ENCODE results near the gene VWA7. TPM values are rescaled to one million over a fixed set of nuclear protein-coding genes. Genes with fewer than 3 reads are reported as not detected.
A peak's percentile ranks its signal among the peaks of the same experiment; 100 is the strongest.

VWA7 gene
- total RNA-seq, 4 donors from 2014 or later = 0.22 to 0.80 (median 0.58) TPM

DNA sequence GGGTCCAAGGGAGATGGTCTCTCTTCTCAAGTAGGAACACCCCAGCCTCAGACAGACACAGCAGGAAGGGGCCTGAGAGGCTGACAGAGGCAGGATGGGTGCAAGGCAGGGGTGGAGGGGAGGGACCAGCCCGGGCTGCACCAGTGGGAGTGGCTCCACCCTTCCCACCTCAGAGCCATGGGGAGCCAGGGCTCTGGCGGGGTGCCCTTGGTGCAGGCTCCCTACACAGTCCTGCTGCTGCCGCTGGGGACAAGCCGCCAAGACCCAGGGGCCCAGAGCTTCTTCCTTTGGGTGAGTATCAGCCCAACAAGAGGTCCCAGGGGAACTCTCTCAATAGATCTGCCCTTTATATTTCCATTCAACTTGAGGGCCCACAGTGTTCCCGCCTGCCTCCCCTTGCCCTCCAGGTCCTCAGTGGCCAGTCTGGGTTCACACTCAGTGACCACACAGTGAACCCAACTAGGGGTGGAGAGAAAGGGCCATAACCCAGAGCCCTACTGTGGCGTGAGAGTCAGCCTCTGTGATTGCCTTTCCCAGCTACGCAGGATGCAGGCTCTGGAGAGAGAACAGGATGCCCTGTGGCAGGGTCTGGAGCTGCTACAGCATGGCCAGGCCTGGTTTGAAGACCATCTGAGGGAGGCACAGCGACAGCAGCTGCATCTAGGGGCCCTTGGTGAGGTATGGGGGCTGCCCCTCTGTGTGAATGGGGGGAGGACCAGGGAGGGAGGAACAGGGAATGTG is 14.1 kb downstream of the VWA7 start:
- peak overlapping the region in 2 of 4 donors; percentile 33 to 49 for H3K27ac ChIP-seq

GRCh38 chr6:31762356-31762755 is 14.8 kb downstream of the VWA7 start, which contains the start of gene SAPCD1:
Gene SAPCD1 (plus strand): TSS chr6:31762656. CDS start chr6:31763055, 399 bp downstream.
- WGBS, 2 donors = 67 to 77% methylated on average over 4 of the region's 4 CpGs
- TF ChIP-seq CTCF (IDR thresholded peaks at IDR 0.05) (no peak), POLR2A (IDR thresholded peaks at IDR 0.05) (no peak)
- intact Hi-C loops (cut with DNase I) = no loop called here
- Histone ChIP-seq H3K4me1 (peaks cover 0 to 28% (median 3%) of the 10 kb centered on the region in 3 donors), H3K36me3 (peaks cover 0 to 22% (median 0%) of the 10 kb centered on the region in 3 donors), H3K27ac (peak within 1 kb of the TSS in 2 of 4 donors; percentile 33 to 49), H3K4me3 (no peak within 1 kb of the TSS), H3K27me3 (no peaks in the 10 kb centered on the region), H3K9me3 (no peaks in the 10 kb centered on the region)
- DNase-seq = no peak

More for the DNA sequence above, 14.1 kb downstream of the VWA7 start:
- H3K4me1 ChIP-seq = peaks cover 0 to 28% (median 3%) of the 10 kb centered on the region in 3 donors
- no peaks in the 10 kb centered on the region for H3K27me3 ChIP-seq
- no peak for TF ChIP-seq CTCF (IDR thresholded peaks at IDR 0.05)
- TF ChIP-seq POLR2A (IDR thresholded peaks at IDR 0.05) = no peak
- WGBS, 2 donors = 62 to 78% methylated on average over 2 to 4 of the region's 8 CpGs
- H3K36me3 ChIP-seq = peaks cover 0 to 22% (median 0%) of the 10 kb centered on the region in 3 donors
- H3K9me3 ChIP-seq = no peaks in the 10 kb centered on the region
- H3K4me3 ChIP-seq = no peak overlapping the region
- intact Hi-C loops (cut with DNase I) = no loop called here
- DNase-seq = no peak

- Histone ChIP-seq H3K4me1 (peaks cover 0 to 25% (median 3%) of the 10 kb centered on the region in 3 donors), H3K4me3 (no peak overlapping the region), H3K36me3 (peaks cover 0 to 22% (median 0%) of the 10 kb centered on the region in 3 donors), H3K27ac (no peak overlapping the region), H3K9me3 (no peaks in the 10 kb centered on the region), H3K27me3 (no peaks in the 10 kb centered on the region)
- intact Hi-C loops (cut with DNase I) = no loop called here
- 92 to 96% methylated on average over 7 to 8 of the region's 8 CpGs for WGBS, 2 donors
- no peak for DNase-seq
- no peak for TF ChIP-seq CTCF (IDR thresholded peaks at IDR 0.05)
- TF ChIP-seq POLR2A (IDR thresholded peaks at IDR 0.05) = no peak
These were observed 15.8 kb downstream of the VWA7 start for GRCh38 chr6:31761343-31761742.

GRCh38 chr6:31760790-31761189 is 16.3 kb downstream of the VWA7 start:
- H3K27me3 ChIP-seq = no peaks in the 10 kb centered on the region
- DNase-seq = no peak
- H3K4me3 ChIP-seq = no peak overlapping the region
- H3K4me1 ChIP-seq = peaks cover 0 to 20% (median 3%) of the 10 kb centered on the region in 3 donors
- H3K36me3 ChIP-seq = peaks cover 0 to 22% (median 0%) of the 10 kb centered on the region in 3 donors
- intact Hi-C loops (cut with DNase I) = no loop called here
- TF ChIP-seq POLR2A (IDR thresholded peaks at IDR 0.05) (no peak), CTCF (IDR thresholded peaks at IDR 0.05) (no peak)
- H3K27ac ChIP-seq = no peak overlapping the region
- no peaks in the 10 kb centered on the region for H3K9me3 ChIP-seq
- 93 to 96% methylated on average over 3 to 5 of the region's 5 CpGs for WGBS, 2 donors

DNA sequence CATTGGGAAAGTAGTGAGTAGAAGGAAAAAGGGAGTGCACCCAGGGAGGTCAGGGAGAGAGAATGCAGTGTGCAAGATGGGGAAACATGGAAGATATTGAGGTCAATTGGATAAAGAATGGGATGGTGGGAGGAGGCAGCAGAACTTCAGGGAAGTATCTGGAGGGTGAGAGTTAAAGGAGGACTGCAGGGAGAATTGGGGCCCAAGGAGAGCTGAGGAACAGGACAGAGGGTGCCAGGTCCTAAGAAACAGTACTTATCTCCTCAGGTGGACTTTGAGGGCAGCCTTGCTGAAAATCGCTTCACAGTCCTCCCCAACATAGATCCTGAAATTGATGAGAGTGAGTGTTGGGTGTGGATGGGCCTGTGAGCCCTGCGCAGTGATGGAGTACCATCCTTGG is 18.8 kb downstream of the VWA7 start:
- TF ChIP-seq CTCF (IDR thresholded peaks at IDR 0.05) = no peak
- TF ChIP-seq POLR2A (IDR thresholded peaks at IDR 0.05) = no peak
- no peaks in the 10 kb centered on the region for H3K9me3 ChIP-seq
- H3K27me3 ChIP-seq = no peaks in the 10 kb centered on the region
- intact Hi-C loops (cut with DNase I) = no loop called here
- H3K4me1 ChIP-seq = peaks cover 0 to 4% (median under 1%) of the 10 kb centered on the region in 3 donors
- H3K4me3 ChIP-seq = no peak overlapping the region
- peaks cover 0 to 22% (median 0%) of the 10 kb centered on the region in 3 donors for H3K36me3 ChIP-seq
- H3K27ac ChIP-seq = no peak overlapping the region
- 100% methylated on average over 2 of the region's 2 CpGs for WGBS, 2 donors
- no peak for DNase-seq

All from esophagus squamous epithelium (tissue), 5 donors.